ENCODE measurements around the gene LIX1. TPM values are rescaled to one million over a fixed set of nuclear protein-coding genes. Genes with fewer than 3 reads are reported as not detected.

Gene LIX1
- total RNA-seq, 3 donors from 2014 or later (not counting 1 experiment from before 2014, with no cell fraction given), result not detected

DNA sequence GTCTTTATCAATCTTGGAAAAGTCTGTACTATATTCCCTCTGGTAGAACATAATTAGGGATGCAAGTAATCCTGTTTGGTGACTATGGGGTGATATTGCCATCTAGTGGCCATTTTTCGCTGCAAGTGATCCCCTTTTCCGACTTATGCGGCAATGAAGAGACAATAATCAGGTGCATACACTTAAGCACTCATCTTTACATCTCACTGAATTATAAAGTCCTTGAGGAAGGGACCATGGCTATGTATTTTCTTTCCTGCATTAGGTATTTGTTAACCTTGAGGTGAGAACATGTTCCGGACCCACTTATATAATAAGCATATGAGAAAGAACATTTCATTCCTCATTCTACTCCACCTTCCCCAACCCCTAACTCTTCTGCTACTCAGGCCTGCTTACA is 19.6 kb upstream of the LIX1 start:
- peaks cover 7 to 9% of the 10 kb centered on the region in 2 donors for H3K9me3 Mint-ChIP-seq
- H3K36me3 ChIP-seq (ENCODE audit: control insufficient read depth, insufficient read depth, low read length), result peaks cover 55% of the 10 kb centered on the region
- WGBS (ENCODE audit: insufficient coverage), result 35% methylated on average over 3 of the region's 4 CpGs
- ATAC-seq (peak in 1 of 3 donors; percentile 63), DNase-seq (peak in 1 of 2 donors; percentile 83)
- no peak overlapping the region for H3K27ac ChIP-seq (ENCODE audit: low read length)
- intact Hi-C loops (cut with micrococcal nuclease), result loop anchor here (1.0 to 10.0 kb wide), 6 partner anchors 177 to 817 kb away; partner anchors contain the start of gene ERAP1
- peaks cover 21% of the 10 kb centered on the region for H3K36me3 Mint-ChIP-seq
- H3K4me1 ChIP-seq (ENCODE audit: control insufficient read depth, insufficient read depth, low read length), result no peaks in the 10 kb centered on the region
- no peaks in the 10 kb centered on the region for H3K27me3 ChIP-seq (ENCODE audit: control insufficient read depth, insufficient read depth, low read length)
- H3K4me3 ChIP-seq (ENCODE audit: low read length), result no peak overlapping the region
- peaks cover 0 to 12% of the 10 kb centered on the region in 2 donors for H3K4me1 Mint-ChIP-seq
- H3K27ac Mint-ChIP-seq, result no peak overlapping the region
- TF ChIP-seq, protein P1, sequence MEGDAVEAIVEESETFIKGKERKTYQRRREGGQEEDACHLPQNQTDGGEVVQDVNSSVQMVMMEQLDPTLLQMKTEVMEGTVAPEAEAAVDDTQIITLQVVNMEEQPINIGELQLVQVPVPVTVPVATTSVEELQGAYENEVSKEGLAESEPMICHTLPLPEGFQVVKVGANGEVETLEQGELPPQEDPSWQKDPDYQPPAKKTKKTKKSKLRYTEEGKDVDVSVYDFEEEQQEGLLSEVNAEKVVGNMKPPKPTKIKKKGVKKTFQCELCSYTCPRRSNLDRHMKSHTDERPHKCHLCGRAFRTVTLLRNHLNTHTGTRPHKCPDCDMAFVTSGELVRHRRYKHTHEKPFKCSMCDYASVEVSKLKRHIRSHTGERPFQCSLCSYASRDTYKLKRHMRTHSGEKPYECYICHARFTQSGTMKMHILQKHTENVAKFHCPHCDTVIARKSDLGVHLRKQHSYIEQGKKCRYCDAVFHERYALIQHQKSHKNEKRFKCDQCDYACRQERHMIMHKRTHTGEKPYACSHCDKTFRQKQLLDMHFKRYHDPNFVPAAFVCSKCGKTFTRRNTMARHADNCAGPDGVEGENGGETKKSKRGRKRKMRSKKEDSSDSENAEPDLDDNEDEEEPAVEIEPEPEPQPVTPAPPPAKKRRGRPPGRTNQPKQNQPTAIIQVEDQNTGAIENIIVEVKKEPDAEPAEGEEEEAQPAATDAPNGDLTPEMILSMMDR (IDR thresholded peaks at IDR 0.05), result peak; percentile 87
- no peak overlapping the region for H3K4me3 Mint-ChIP-seq
- peaks cover 7% of the 10 kb centered on the region for H3K9me3 ChIP-seq (ENCODE audit: control insufficient read depth, insufficient read depth, low read length)
- H3K27me3 Mint-ChIP-seq (ENCODE audit: low read depth in 2 of 2), result peaks cover 7 to 16% of the 10 kb centered on the region in 2 donors

DNA sequence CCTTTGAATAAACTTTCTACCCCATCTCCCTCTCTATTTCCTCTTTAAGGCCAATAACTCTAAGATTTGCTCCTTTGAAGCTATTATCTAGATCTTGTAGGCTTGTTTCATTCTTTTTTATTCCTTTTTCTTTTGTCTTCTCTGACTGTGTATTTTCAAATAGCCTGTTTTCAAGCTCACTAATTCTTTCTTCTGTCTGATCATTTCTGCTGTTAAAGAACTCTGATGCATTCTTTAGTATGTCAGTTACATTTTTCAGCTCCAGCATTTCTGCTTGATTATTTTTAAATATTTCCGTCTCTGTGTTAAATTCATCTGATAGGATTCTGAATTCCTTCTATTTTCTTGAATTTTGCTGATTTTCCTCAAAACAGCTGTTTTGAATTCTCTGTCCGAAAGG is 15.3 kb upstream of the LIX1 start:
- Mint-ChIP-seq H3K4me3 (no peak overlapping the region), H3K27ac (no peak overlapping the region)

DNA sequence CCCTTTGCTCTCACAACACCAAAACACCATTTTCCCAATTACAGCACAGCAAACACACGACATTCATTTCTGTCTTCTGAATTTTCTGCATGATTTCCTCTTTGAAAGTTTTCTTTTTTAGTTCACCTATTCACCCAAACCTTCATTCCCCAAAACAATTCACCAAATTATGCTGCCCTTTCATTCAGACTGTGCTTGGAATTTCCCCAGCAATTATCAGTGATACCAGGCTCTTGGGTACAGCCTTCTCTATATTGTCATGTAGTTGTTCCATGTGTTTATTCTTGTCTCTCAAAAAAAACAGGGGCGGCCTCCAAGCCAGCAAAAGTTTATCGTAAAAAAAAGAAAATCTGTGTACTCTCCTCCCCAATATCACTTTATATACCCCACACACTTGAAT is 9.0 kb upstream of the LIX1 start:
- peaks cover 3 to 10% of the 10 kb centered on the region in 2 donors for H3K27me3 Mint-ChIP-seq (ENCODE audit: low read depth in 2 of 2)
- no peaks in the 10 kb centered on the region for H3K4me1 ChIP-seq (ENCODE audit: control insufficient read depth, insufficient read depth, low read length)
- peaks cover 1% of the 10 kb centered on the region for H3K36me3 Mint-ChIP-seq
- H3K9me3 Mint-ChIP-seq, result no peaks in the 10 kb centered on the region
- no peaks in the 10 kb centered on the region for H3K27me3 ChIP-seq (ENCODE audit: control insufficient read depth, insufficient read depth, low read length)
- H3K4me1 Mint-ChIP-seq, result no peaks in the 10 kb centered on the region
- H3K4me3 Mint-ChIP-seq, result no peak overlapping the region
- no peaks in the 10 kb centered on the region for H3K9me3 ChIP-seq (ENCODE audit: control insufficient read depth, insufficient read depth, low read length)
- no peaks in the 10 kb centered on the region for H3K36me3 ChIP-seq (ENCODE audit: control insufficient read depth, insufficient read depth, low read length)
- no peak overlapping the region for H3K27ac Mint-ChIP-seq
- H3K27ac ChIP-seq (ENCODE audit: low read length), result no peak overlapping the region
- TF ChIP-seq, protein P1 (IDR thresholded peaks at IDR 0.05), result no peak
- DNase-seq (no peak), ATAC-seq (no peak)
- 72% methylated on average over 2 of the region's 3 CpGs for WGBS (ENCODE audit: insufficient coverage)
- H3K4me3 ChIP-seq (ENCODE audit: low read length), result no peak overlapping the region
- intact Hi-C loops (cut with micrococcal nuclease), result no loop called here

More for the DNA sequence above, 15.3 kb upstream of the LIX1 start:
- Mint-ChIP-seq H3K9me3 (peaks cover 7 to 13% of the 10 kb centered on the region in 2 donors), H3K27me3 (ENCODE audit: low read depth in 2 of 2) (peaks cover 14 to 33% of the 10 kb centered on the region in 2 donors), H3K36me3 (peaks cover 29% of the 10 kb centered on the region), H3K4me1 (no peaks in the 10 kb centered on the region)
- Histone ChIP-seq H3K4me1 (ENCODE audit: control insufficient read depth, insufficient read depth, low read length) (no peaks in the 10 kb centered on the region), H3K27ac (ENCODE audit: low read length) (no peak overlapping the region), H3K36me3 (ENCODE audit: control insufficient read depth, insufficient read depth, low read length) (peaks cover 23% of the 10 kb centered on the region), H3K4me3 (ENCODE audit: low read length) (no peak overlapping the region), H3K27me3 (ENCODE audit: control insufficient read depth, insufficient read depth, low read length) (no peaks in the 10 kb centered on the region), H3K9me3 (ENCODE audit: control insufficient read depth, insufficient read depth, low read length) (peaks cover 7% of the 10 kb centered on the region)
- TF ChIP-seq, protein P1 (IDR thresholded peaks at IDR 0.05), result no peak
- WGBS (ENCODE audit: insufficient coverage), result 100% methylated on average over 1 of the region's 2 CpGs
- no peak for DNase-seq
- intact Hi-C loops (cut with micrococcal nuclease), result no loop called here
- ATAC-seq, result no peak

DNA sequence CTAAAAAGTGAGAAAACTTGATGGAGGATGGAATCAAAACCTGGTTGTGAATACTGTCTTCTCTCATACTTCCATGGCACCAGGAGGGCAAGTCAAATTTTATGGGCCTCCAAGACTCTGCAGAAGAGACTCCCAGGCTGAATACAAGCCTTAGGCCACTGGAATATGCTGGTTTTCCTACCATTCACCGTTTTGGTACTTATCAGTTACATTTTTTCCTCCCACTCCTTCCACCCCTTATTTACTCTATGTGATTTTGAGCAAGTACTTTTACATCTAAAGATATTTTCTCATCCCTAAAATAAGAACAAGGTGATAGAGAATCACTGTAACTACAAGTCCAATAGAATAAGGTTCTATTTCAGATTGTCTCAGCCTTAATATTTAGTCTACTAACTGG is 8.0 kb upstream of the LIX1 start:
- intact Hi-C loops (cut with micrococcal nuclease), result no loop called here
- Histone ChIP-seq H3K27me3 (ENCODE audit: control insufficient read depth, insufficient read depth, low read length) (no peaks in the 10 kb centered on the region), H3K4me1 (ENCODE audit: control insufficient read depth, insufficient read depth, low read length) (no peaks in the 10 kb centered on the region), H3K36me3 (ENCODE audit: control insufficient read depth, insufficient read depth, low read length) (no peaks in the 10 kb centered on the region), H3K27ac (ENCODE audit: low read length) (no peak overlapping the region), H3K4me3 (ENCODE audit: low read length) (no peak overlapping the region), H3K9me3 (ENCODE audit: control insufficient read depth, insufficient read depth, low read length) (no peaks in the 10 kb centered on the region)
- no peaks in the 10 kb centered on the region for H3K9me3 Mint-ChIP-seq
- TF ChIP-seq, protein P1 (IDR thresholded peaks at IDR 0.05), result no peak
- ATAC-seq (no peak), DNase-seq (no peak)
- WGBS (ENCODE audit: insufficient coverage), result 88% methylated on average over 1 of the region's 1 CpG
- no peaks in the 10 kb centered on the region for H3K4me1 Mint-ChIP-seq
- H3K36me3 Mint-ChIP-seq, result no peaks in the 10 kb centered on the region
- peaks cover 0 to under 1% of the 10 kb centered on the region in 2 donors for H3K27me3 Mint-ChIP-seq (ENCODE audit: low read depth in 2 of 2)
- H3K4me3 Mint-ChIP-seq, result no peak overlapping the region
- H3K27ac Mint-ChIP-seq, result no peak overlapping the region
